ENCODE results near the gene THAP8. TPM values are rescaled to one million over a fixed set of nuclear protein-coding genes. Genes with fewer than 3 reads are reported as not detected.

Gene THAP8
- total RNA-seq, 4 donors from 2014 or later, result 6.3 to 21.3 (median 12.1) TPM

- H3K9me3 ChIP-seq, result no peaks in the 10 kb centered on the region
- H3K36me3 ChIP-seq, result no peaks in the 10 kb centered on the region
- no peak overlapping the region for H3K27ac ChIP-seq (replicated peaks in 1 of 4)
- WGBS, result 90% methylated on average over 7 of the region's 9 CpGs
- H3K4me1 ChIP-seq, result peaks cover 0 to 6% (median 3%) of the 10 kb centered on the region in 4 donors
- H3K4me3 ChIP-seq, result no peak overlapping the region
- no peaks in the 10 kb centered on the region for H3K27me3 ChIP-seq
- TF ChIP-seq EP300 (IDR thresholded peaks at IDR 0.05), result no peak
- TF ChIP-seq POLR2A (IDR thresholded peaks at IDR 0.05; ENCODE audit: low read depth), result no peak
- no peak for TF ChIP-seq POLR2AphosphoS5 (IDR thresholded peaks at IDR 0.05)
- no peak for TF ChIP-seq CTCF (IDR thresholded peaks at IDR 0.05)
- DNase-seq (ENCODE audit: extremely low spot score), result no peak
- intact Hi-C loops (cut with DNase I), result no loop called here
Observed at GRCh38 chr19:36086326-36086725, 32.2 kb upstream of the THAP8 start.

GRCh38 chr19:36084231-36085009, 30.3 kb upstream of the THAP8 start:
- no peak overlapping the region for H3K27ac ChIP-seq (replicated peaks in 1 of 4)
- H3K4me1 ChIP-seq, result peaks cover 0 to 8% (median 5%) of the 10 kb centered on the region in 4 donors
- TF ChIP-seq CTCF (IDR thresholded peaks at IDR 0.05), result no peak
- TF ChIP-seq POLR2A (IDR thresholded peaks at IDR 0.05; ENCODE audit: low read depth), result no peak
- no peak for TF ChIP-seq EP300 (IDR thresholded peaks at IDR 0.05)
- no peak for TF ChIP-seq POLR2AphosphoS5 (IDR thresholded peaks at IDR 0.05)
- intact Hi-C loops (cut with DNase I), result no loop called here
- H3K36me3 ChIP-seq, result no peaks in the 10 kb centered on the region
- DNase-seq (ENCODE audit: extremely low spot score), result no peak
- H3K27me3 ChIP-seq, result no peaks in the 10 kb centered on the region
- 88% methylated on average over 9 of the region's 12 CpGs for WGBS
- H3K9me3 ChIP-seq, result no peaks in the 10 kb centered on the region
- no peak overlapping the region for H3K4me3 ChIP-seq

- peaks cover 0 to 8% (median 5%) of the 10 kb centered on the region in 4 donors for H3K4me1 ChIP-seq
Observed at GRCh38 chr19:36082916-36083315, 28.8 kb upstream of the THAP8 start.

DNA sequence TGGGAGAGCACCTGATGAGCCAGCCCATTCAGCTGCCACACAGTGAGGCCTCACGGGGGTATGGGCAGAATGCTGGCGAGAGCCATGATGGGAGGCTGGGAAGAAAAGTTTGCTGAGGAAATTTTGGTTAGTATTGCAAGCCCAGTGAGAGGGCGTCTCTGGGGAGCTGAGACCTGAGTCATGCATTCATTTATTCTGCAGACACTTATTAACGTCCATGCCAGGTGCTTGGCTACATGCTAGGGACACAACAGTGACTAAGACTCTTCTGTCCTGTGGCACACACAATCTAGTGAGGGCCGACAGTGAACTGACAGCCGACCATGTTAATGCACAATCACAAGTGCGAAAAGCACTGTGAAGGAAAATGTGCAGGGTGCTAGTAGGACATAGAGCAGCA, 27.8 kb upstream of the THAP8 start:
- intact Hi-C loops (cut with DNase I), result no loop called here
- H3K4me3 ChIP-seq, result no peak overlapping the region
- DNase-seq (ENCODE audit: extremely low spot score), result no peak
- H3K27me3 ChIP-seq, result no peaks in the 10 kb centered on the region
- H3K36me3 ChIP-seq, result no peaks in the 10 kb centered on the region
- TF ChIP-seq POLR2AphosphoS5 (IDR thresholded peaks at IDR 0.05), result no peak
- TF ChIP-seq EP300 (IDR thresholded peaks at IDR 0.05), result no peak
- TF ChIP-seq CTCF (IDR thresholded peaks at IDR 0.05), result no peak
- TF ChIP-seq POLR2A (IDR thresholded peaks at IDR 0.05; ENCODE audit: low read depth), result no peak
- no peak overlapping the region for H3K27ac ChIP-seq (replicated peaks in 1 of 4)
- WGBS, result 94% methylated on average over 7 of the region's 7 CpGs
- H3K9me3 ChIP-seq, result no peaks in the 10 kb centered on the region
- peaks cover 0 to 8% (median 5%) of the 10 kb centered on the region in 4 donors for H3K4me1 ChIP-seq

More at GRCh38 chr19:36082916-36083315, 28.8 kb upstream of the THAP8 start:
- Histone ChIP-seq H3K36me3 (no peaks in the 10 kb centered on the region), H3K4me3 (no peak overlapping the region), H3K27ac (replicated peaks in 1 of 4) (no peak overlapping the region), H3K9me3 (no peaks in the 10 kb centered on the region), H3K27me3 (no peaks in the 10 kb centered on the region)
- intact Hi-C loops (cut with DNase I), result no loop called here
- TF ChIP-seq EP300 (IDR thresholded peaks at IDR 0.05) (no peak), POLR2AphosphoS5 (IDR thresholded peaks at IDR 0.05) (no peak), CTCF (IDR thresholded peaks at IDR 0.05) (no peak), POLR2A (IDR thresholded peaks at IDR 0.05; ENCODE audit: low read depth) (no peak)
- DNase-seq (ENCODE audit: extremely low spot score), result no peak
- WGBS, result 98% methylated on average over 10 of the region's 13 CpGs

All from esophagus muscularis mucosa (tissue), 4 donors.